MCF 10A (cell line): Measurements from ENCODE around the gene PLEKHA7. TPM values are rescaled to one million over a fixed set of nuclear protein-coding genes. Genes with fewer than 3 reads are reported as not detected.

Experiments used
- BruUV-seq: library from RNA; stranded (reverse); fragments of 400-500 nt; replicated peaks from 2 replicates; lab custom pipeline; 2021; lab: Mats Ljungman, UMichigan
- CTCF ChIA-PET: fragments of 300-600 bp; sonication (Branson Sonifier 250); formaldehyde crosslinking; extraction: SDS; loops from one replicate; lab custom pipeline; 2021; ENCODE audit warnings: antibody characterized with exemption, inconsistent platforms; lab: Yijun Ruan, JAX
- POLR2A ChIA-PET: fragments of 300-600, 350-650 bp; sonication (Branson Sonifier 250); formaldehyde crosslinking; extraction: SDS; loops from one replicate; lab custom pipeline; 2020; ENCODE audit warnings: antibody characterized with exemption, inconsistent platforms; lab: Yijun Ruan, JAX
- DNase-seq: peaks from one replicate; pipeline ENCODE4 v3.0.0-alpha.2; 2018; ENCODE audit not compliant: unreplicated experiment
- H3K27ac Mint-ChIP-seq: one replicate; pipeline ENCODE4 v1.8.0; 2022; ENCODE audit warnings: mild to moderate bottlenecking, low read depth, mixed read lengths; ENCODE audit not compliant: unreplicated experiment
- H3K27me3 Mint-ChIP-seq: one replicate; pipeline ENCODE4 v1.8.0; 2022; ENCODE audit warnings: mixed read lengths; ENCODE audit not compliant: insufficient read depth, unreplicated experiment
- H3K36me3 Mint-ChIP-seq: one replicate; pipeline ENCODE4 v1.8.0; 2022; ENCODE audit warnings: mild to moderate bottlenecking, moderate library complexity, mixed read lengths; ENCODE audit not compliant: insufficient read depth, unreplicated experiment
- H3K4me1 Mint-ChIP-seq: one replicate; pipeline ENCODE4 v1.8.0; 2022; ENCODE audit warnings: mixed read lengths; ENCODE audit not compliant: insufficient read depth, unreplicated experiment
- H3K4me3 Mint-ChIP-seq: one replicate; pipeline ENCODE4 v1.8.0; 2022; ENCODE audit warnings: mild to moderate bottlenecking, moderate library complexity, mixed read lengths; ENCODE audit not compliant: unreplicated experiment
- H3K9me3 Mint-ChIP-seq: one replicate; pipeline ENCODE4 v1.8.0; 2022; ENCODE audit warnings: mixed read lengths; ENCODE audit not compliant: unreplicated experiment
- CTCF ChIP-seq: fragments of 200-600 bp; IDR thresholded peaks from one replicate; pipeline ENCODE4 v1.8.0; 2022; ENCODE audit warnings: antibody characterized with exemption, mild to moderate bottlenecking; ENCODE audit not compliant: unreplicated experiment
- intact Hi-C: fragments of 100-400 bp; cut with micrococcal nuclease; formaldehyde crosslinking; loops from 2 replicates; pipeline ENCODE4 v1.14.1; 2022
- total RNA-seq: library from RNA; stranded (reverse); gene quantifications from 2 replicates; pipeline ENCODE4 v1.2.3, GENCODE V29; 2022

The PLEKHA7 gene
- total RNA-seq, 1 experiment from 2014 or later = 2.8 TPM

DNA sequence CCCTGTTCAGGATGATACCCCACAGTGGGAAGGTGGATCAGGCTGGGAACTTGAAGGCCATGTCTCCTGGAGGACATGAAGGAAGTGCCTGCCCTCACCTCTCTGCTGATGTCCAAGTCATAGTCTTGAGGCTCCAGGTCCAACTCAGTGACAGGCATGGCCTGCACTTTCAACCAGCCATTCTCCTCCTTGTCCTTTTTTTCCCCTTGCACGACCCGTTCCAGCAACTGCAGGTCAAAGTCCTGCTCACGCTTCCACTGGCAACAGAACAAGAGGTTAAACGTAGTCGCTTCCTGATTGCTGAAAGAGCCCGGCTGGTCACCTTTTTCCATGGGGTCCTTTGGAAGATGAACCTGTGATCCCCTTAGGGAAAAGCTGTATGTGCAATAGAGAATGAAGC is 228.1 kb downstream of the PLEKHA7 start:
- BruUV-seq = no TSS peak
- H3K4me1 Mint-ChIP-seq = peaks cover 20% of the 10 kb centered on the region
- ChIA-PET CTCF (interaction anchor here (0.6 to 8.2 kb wide), 42 partner anchors 10 to 1137 kb away, joined by 3 to 72 read pairs (median 4); partner anchors contain the start of gene C11orf58), POLR2A (interaction anchor here (1.0 kb wide), 1 partner anchor 277 kb away, joined by 5 read pairs; no protein-coding TSS in a partner anchor)
- no peak for TF ChIP-seq CTCF
- no peak overlapping the region for H3K27ac Mint-ChIP-seq
- no peak overlapping the region for H3K4me3 Mint-ChIP-seq
- no peaks in the 10 kb centered on the region for H3K27me3 Mint-ChIP-seq
- DNase-seq = no peak
- intact Hi-C loops = no loop called here
- H3K36me3 Mint-ChIP-seq = no peaks in the 10 kb centered on the region
- no peaks in the 10 kb centered on the region for H3K9me3 Mint-ChIP-seq

GRCh38 chr11:16785520-16786128 is 228.6 kb downstream of the PLEKHA7 start:
- no TSS peak for BruUV-seq
- no peaks in the 10 kb centered on the region for H3K27me3 Mint-ChIP-seq

DNA sequence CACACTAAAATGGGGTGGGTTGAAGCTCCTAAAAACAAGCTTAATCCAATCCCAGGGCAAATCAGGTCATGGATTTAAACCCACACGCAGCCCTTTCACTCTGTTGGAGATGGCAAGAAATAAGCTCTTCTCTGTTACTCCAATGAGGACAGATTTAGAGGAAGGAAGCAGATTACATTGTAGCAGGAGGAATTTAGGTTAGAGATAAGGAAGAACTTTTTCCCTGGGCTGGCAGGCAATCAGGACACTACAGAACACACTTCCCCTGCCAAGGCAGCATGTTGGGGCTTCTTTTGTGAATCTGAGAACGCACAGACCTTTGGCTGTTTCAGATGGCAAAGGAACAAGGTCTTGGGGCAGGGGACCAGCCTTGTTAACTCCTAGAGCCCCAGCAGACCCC is 229.5 kb downstream of the PLEKHA7 start:
- CTCF ChIA-PET = interaction anchor here (0.6 to 8.2 kb wide), 31 partner anchors 8 to 819 kb away, joined by 3 to 72 read pairs (median 5); no protein-coding TSS in a partner anchor
- BruUV-seq = no TSS peak
- Mint-ChIP-seq H3K4me3 (no peak overlapping the region), H3K4me1 (peaks cover 27% of the 10 kb centered on the region), H3K36me3 (no peaks in the 10 kb centered on the region), H3K9me3 (no peaks in the 10 kb centered on the region), H3K27ac (no peak overlapping the region), H3K27me3 (no peaks in the 10 kb centered on the region)
- intact Hi-C loops = loop anchor here (1.0 to 2.0 kb wide), 3 partner anchors 36 to 279 kb away; no protein-coding TSS in a partner anchor
- TF ChIP-seq CTCF = no peak
- DNase-seq = no peak
- POLR2A ChIA-PET = interaction anchor here (0.5 to 1.3 kb wide), 2 partner anchors 26 to 200 kb away, joined by 3 to 4 read pairs; no protein-coding TSS in a partner anchor

More at GRCh38 chr11:16785520-16786128, 228.6 kb downstream of the PLEKHA7 start:
- Mint-ChIP-seq H3K27ac (no peak overlapping the region), H3K4me3 (no peak overlapping the region), H3K9me3 (no peaks in the 10 kb centered on the region), H3K4me1 (peaks cover 21% of the 10 kb centered on the region), H3K36me3 (no peaks in the 10 kb centered on the region)
- DNase-seq = peak; percentile 72
- peak; percentile 92 for TF ChIP-seq CTCF
- CTCF ChIA-PET = interaction anchor here (0.6 to 8.2 kb wide), 45 partner anchors 9 to 1136 kb away, joined by 3 to 72 read pairs (median 4); partner anchors contain the start of genes C11orf58 and KCNJ11
- intact Hi-C loops = loop anchor here (1.0 to 2.0 kb wide), 3 partner anchors 35 to 278 kb away; no protein-coding TSS in a partner anchor
- POLR2A ChIA-PET = interaction anchor here (1.0 kb wide), 1 partner anchor 278 kb away, joined by 5 read pairs; no protein-coding TSS in a partner anchor

- H3K9me3 Mint-ChIP-seq = no peaks in the 10 kb centered on the region
- ChIA-PET POLR2A (interaction anchor here (1.3 kb wide), 1 partner anchor 26 kb away, joined by 4 read pairs; no protein-coding TSS in a partner anchor), CTCF (interaction anchor here (0.6 to 8.2 kb wide), 25 partner anchors 8 to 818 kb away, joined by 3 to 72 read pairs (median 6); no protein-coding TSS in a partner anchor)
- no peak overlapping the region for H3K4me3 Mint-ChIP-seq
- no peaks in the 10 kb centered on the region for H3K27me3 Mint-ChIP-seq
- H3K36me3 Mint-ChIP-seq = no peaks in the 10 kb centered on the region
- no peak for TF ChIP-seq CTCF
- no peak overlapping the region for H3K27ac Mint-ChIP-seq
- BruUV-seq = no TSS peak
- DNase-seq = no peak
- peaks cover 27% of the 10 kb centered on the region for H3K4me1 Mint-ChIP-seq
- intact Hi-C loops = loop anchor here (2.0 kb wide), 1 partner anchor 153 kb away; no protein-coding TSS in a partner anchor
Measured at GRCh38 chr11:16784097-16784496, 230.1 kb downstream of the PLEKHA7 start.
